OCI-LY1 (cell line): ENCODE data around the gene ATG9A.

Source experiments
- EZH2 ChIP-seq: fragments of 200-600 bp; sonication (generic), shearing (Covaris generic); IDR thresholded peaks from 2 replicates; pipeline ENCODE4 v1.8.0; 2017; ENCODE audit warnings: borderline replicate concordance, mixed run types, mild to moderate bottlenecking, antibody characterized with exemption, low read length, moderate library complexity, mixed read lengths
- TF ChIP-seq, protein P1 (sequence below): fragments of 200-600 bp; sonication (generic), shearing (Covaris generic); IDR thresholded peaks from 2 replicates; pipeline ENCODE4 v1.5.1; 2017; ENCODE audit warnings: mild to moderate bottlenecking, antibody characterized with exemption, low read length, moderate library complexity, mixed read lengths

DNA sequence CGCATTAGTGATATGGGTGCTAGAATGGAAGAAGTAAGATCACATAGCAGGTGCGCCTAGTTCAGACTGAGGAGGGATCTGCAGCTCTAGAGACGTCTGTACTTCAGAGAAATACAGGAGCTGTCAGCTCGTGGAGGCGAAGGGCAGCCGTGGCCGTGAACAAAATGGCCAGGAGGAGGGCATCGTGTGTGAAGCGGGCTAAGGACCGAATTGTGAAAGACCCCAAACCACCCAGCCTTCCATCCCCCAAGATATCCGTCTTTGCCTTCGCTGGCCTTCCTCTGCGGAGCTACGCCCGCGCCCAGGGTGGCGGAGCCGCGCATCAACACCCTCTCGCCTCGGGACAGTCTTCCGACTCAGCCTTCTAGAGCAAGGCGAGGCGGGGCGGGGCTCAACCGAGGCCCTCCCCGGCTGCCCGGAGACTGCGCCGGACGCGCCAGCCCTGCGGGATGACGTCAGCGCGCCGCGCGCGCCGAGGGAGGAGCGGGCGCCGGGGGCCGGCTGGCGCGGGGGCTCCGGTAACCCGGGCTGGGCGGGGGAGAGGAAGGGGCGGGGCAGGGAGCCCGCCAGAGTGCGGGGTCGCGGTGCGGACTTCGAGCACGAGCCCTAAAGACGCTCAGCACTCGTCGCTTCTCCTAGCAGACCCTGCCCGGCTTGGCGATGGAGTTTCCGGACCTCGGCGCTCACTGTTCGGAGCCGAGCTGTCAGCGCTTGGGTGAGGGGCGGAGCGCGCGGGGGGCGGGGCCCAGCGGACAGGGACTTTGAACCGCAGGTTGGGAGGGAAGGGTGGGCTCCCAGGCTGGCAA lies 22.9 kb downstream of the ATG9A start, which contains the start of gene ZFAND2B:
- TF ChIP-seq, protein P1, sequence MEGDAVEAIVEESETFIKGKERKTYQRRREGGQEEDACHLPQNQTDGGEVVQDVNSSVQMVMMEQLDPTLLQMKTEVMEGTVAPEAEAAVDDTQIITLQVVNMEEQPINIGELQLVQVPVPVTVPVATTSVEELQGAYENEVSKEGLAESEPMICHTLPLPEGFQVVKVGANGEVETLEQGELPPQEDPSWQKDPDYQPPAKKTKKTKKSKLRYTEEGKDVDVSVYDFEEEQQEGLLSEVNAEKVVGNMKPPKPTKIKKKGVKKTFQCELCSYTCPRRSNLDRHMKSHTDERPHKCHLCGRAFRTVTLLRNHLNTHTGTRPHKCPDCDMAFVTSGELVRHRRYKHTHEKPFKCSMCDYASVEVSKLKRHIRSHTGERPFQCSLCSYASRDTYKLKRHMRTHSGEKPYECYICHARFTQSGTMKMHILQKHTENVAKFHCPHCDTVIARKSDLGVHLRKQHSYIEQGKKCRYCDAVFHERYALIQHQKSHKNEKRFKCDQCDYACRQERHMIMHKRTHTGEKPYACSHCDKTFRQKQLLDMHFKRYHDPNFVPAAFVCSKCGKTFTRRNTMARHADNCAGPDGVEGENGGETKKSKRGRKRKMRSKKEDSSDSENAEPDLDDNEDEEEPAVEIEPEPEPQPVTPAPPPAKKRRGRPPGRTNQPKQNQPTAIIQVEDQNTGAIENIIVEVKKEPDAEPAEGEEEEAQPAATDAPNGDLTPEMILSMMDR = no peak
- TF ChIP-seq EZH2 = no peak
